ENCODE results near the gene ALOX12B.

The ALOX12B gene

GRCh38 chr17:8087075-8087951, at the start of gene ALOX12B:
Gene ALOX12B, minus strand, starts transcription at chr17:8087716. Its CDS starts 274 bp downstream, at chr17:8087442.
- no peak for DNase-seq (ENCODE audit: low spot score)

GRCh38 chr17:8133941-8134340, 46.4 kb upstream of the ALOX12B start:
- DNase-seq (ENCODE audit: low spot score): no peak

GRCh38 chr17:8133399-8133798, 45.9 kb upstream of the ALOX12B start:
- no peak for DNase-seq (ENCODE audit: low spot score)

GRCh38 chr17:8131844-8132441, 44.4 kb upstream of the ALOX12B start:
- DNase-seq (ENCODE audit: low spot score): peak; percentile 53

- no peak for DNase-seq (ENCODE audit: low spot score)
Observed at GRCh38 chr17:8128125-8128784, 40.7 kb upstream of the ALOX12B start.

- DNase-seq (ENCODE audit: low spot score): peak; percentile 54
Observed at GRCh38 chr17:8126491-8127066, 39.1 kb upstream of the ALOX12B start.

GRCh38 chr17:8125947-8126490, 38.5 kb upstream of the ALOX12B start:
- DNase-seq (ENCODE audit: low spot score): peak; percentile 49

- DNase-seq (ENCODE audit: low spot score): peak; percentile 78
Observed at GRCh38 chr17:8125154-8125946, 37.8 kb upstream of the ALOX12B start.

- no peak for DNase-seq (ENCODE audit: low spot score)
Observed at GRCh38 chr17:8124350-8125153, 37.0 kb upstream of the ALOX12B start.

GRCh38 chr17:8123695-8124349, 36.3 kb upstream of the ALOX12B start, which contains the start of gene HES7:
Gene HES7, minus strand, starts transcription at chr17:8124106. Its CDS starts 22 bp downstream, at chr17:8124084.
- DNase-seq (ENCODE audit: low spot score): peak; percentile 36

GRCh38 chr17:8122924-8123694, 35.6 kb upstream of the ALOX12B start:
- DNase-seq (ENCODE audit: low spot score): peak; percentile 59

GRCh38 chr17:8122422-8122923, 35.0 kb upstream of the ALOX12B start:
- peak; percentile 71 for DNase-seq (ENCODE audit: low spot score)

- DNase-seq (ENCODE audit: low spot score): peak; percentile 65
Observed at GRCh38 chr17:8121681-8122421, 34.3 kb upstream of the ALOX12B start.

GRCh38 chr17:8121407-8121680, 33.8 kb upstream of the ALOX12B start:
- no peak for DNase-seq (ENCODE audit: low spot score)

- DNase-seq (ENCODE audit: low spot score): peak; percentile 73
Observed at GRCh38 chr17:8120520-8121406, 33.2 kb upstream of the ALOX12B start.

- peak; percentile 67 for DNase-seq (ENCODE audit: low spot score)
Observed at GRCh38 chr17:8119581-8120519, 32.3 kb upstream of the ALOX12B start.

Measured in hepatic stellate cell (primary cell).